DOHH2 (cell line): ENCODE measurements around the gene ATG9B.

Experiments used
- H3F3A ChIP-seq: fragments of 200-600 bp; sonication (generic), shearing (Covaris generic); 2 replicates; pipeline ENCODE4 v1.6.0; 2016; ENCODE audit warnings: antibody characterized with exemption, mild to moderate bottlenecking; ENCODE audit not compliant: control insufficient read depth, insufficient read depth
- H3K27ac ChIP-seq: fragments of 200-600 bp; sonication (generic); 2 replicates; pipeline ENCODE4 v1.5.1; 2014; ENCODE audit warnings: low read depth, mild to moderate bottlenecking, low read length, moderate library complexity
- H3K27me3 ChIP-seq: fragments of 200-600 bp; sonication (generic); 2 replicates; pipeline ENCODE4 v1.6.1; 2014; ENCODE audit warnings: mild to moderate bottlenecking, low read length, mixed read lengths; ENCODE audit not compliant: control insufficient read depth
- H3K36me3 ChIP-seq: fragments of 200-600 bp; sonication (generic); 2 replicates; pipeline ENCODE4 v1.6.1; 2014; ENCODE audit warnings: mild to moderate bottlenecking, low read length, moderate library complexity, mixed read lengths; ENCODE audit not compliant: control insufficient read depth
- H3K4me1 ChIP-seq: fragments of 200-600 bp; sonication (generic); 2 replicates; pipeline ENCODE4 v1.6.1; 2014; ENCODE audit warnings: mild to moderate bottlenecking, low read length, mixed read lengths; ENCODE audit not compliant: control insufficient read depth
- H3K4me2 ChIP-seq: fragments of 200-600 bp; sonication (generic); 2 replicates; pipeline ENCODE4 v1.6.0; 2014; ENCODE audit warnings: mild to moderate bottlenecking, low read length, moderate library complexity
- H3K4me3 ChIP-seq: fragments of 200-600 bp; sonication (generic); 2 replicates; pipeline ENCODE4 v1.5.1; 2014; ENCODE audit warnings: mild to moderate bottlenecking, low read length, mixed read lengths
- H3K79me2 ChIP-seq: fragments of 200-600 bp; sonication (generic); 2 replicates; pipeline ENCODE4 v1.6.1; 2014; ENCODE audit warnings: mild to moderate bottlenecking, low read length, mixed read lengths; ENCODE audit not compliant: control insufficient read depth
- H3K9me2 ChIP-seq: fragments of 200-600 bp; sonication (generic); replicated peaks from 2 replicates; pipeline ENCODE4 v1.6.1; 2014; ENCODE audit warnings: mild to moderate bottlenecking, low read length, mixed read lengths; ENCODE audit not compliant: control insufficient read depth
- H3K9me3 ChIP-seq: fragments of 200-600 bp; sonication (generic); 2 replicates; pipeline ENCODE4 v1.6.1; 2014; ENCODE audit warnings: antibody characterized with exemption, low read length, mixed read lengths; ENCODE audit not compliant: control insufficient read depth, insufficient read depth
- H4K20me1 ChIP-seq: fragments of 200-600 bp; sonication (generic); 2 replicates; pipeline ENCODE4 v1.6.0; 2014; ENCODE audit warnings: low read depth, mild to moderate bottlenecking, antibody characterized with exemption, low read length, moderate library complexity; ENCODE audit not compliant: control insufficient read depth, insufficient read depth
- EZH2phosphoT487 ChIP-seq: fragments of 200-600 bp; sonication (generic); IDR thresholded peaks from 2 replicates; pipeline ENCODE4 v1.6.1; 2017; ENCODE audit warnings: borderline replicate concordance, mild to moderate bottlenecking, antibody characterized with exemption, low read length, moderate library complexity, mixed read lengths
- TF ChIP-seq, protein P1 (sequence below): fragments of 200-600 bp; sonication (generic); IDR thresholded peaks from one replicate; pipeline ENCODE4 v1.5.1; 2014; ENCODE audit warnings: antibody characterized with exemption, mild to moderate bottlenecking, low read depth, low read length; ENCODE audit not compliant: poor library complexity, severe bottlenecking

The ATG9B gene

DNA sequence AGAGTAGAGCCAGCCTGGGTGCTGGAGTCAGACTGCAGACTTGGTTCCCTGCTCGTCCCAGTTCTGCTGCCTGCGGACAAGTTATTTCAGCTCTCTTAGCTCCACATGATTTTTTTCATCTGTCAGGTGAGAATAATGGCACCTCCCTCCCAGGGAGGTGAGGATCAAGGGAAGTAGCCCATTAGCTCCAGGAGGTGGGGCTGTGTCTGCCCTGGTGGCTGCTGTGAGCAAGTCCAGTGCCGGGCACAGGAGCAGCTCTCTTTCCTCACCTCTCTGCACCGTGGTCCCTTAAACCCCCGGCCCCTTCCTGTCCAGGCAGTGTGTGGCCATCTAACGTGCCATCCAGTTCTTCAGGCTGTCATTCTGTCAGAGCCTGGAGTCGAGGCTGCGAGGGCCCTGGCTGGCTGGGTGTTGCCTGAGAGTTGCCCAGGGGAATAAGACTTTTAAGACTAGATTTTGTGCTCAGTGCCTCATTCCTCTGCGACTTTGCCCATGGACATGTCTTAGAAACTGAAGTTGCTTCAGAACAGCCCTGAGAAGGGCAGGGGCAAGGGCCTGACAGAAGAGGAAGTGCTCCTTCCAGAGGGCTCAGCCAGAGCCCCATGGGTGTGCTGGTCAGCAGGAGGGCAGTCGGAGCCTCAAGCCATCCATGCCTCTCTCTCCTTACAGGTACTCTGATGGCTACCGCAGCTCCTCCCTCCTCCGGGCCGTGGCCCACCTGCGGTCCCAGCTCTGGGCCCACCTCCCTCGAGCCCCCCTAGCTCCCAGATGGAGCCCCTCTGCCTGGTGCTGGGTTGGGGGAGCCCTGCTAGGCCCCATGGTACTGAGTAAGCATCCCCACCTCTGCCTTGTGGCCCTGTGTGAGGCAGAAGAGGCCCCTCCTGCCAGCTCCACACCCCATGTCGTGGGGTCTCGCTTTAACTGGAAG, 8.9 kb upstream of the ATG9B start:
- Histone ChIP-seq H3K79me2 (peaks cover 18% of the 10 kb centered on the region), H3K4me3 (no peak overlapping the region), H3K4me2 (no peak overlapping the region), H3K9me2 (no peaks in the 10 kb centered on the region), H3K4me1 (peaks cover 12% of the 10 kb centered on the region), H3K9me3 (no peaks in the 10 kb centered on the region), H3K27me3 (no peaks in the 10 kb centered on the region), H3K36me3 (peaks cover 31% of the 10 kb centered on the region), H3K27ac (no peak overlapping the region), H3F3A (no peaks in the 10 kb centered on the region), H4K20me1 (no peaks in the 10 kb centered on the region)
- no peak for TF ChIP-seq EZH2phosphoT487
- TF ChIP-seq, protein P1, sequence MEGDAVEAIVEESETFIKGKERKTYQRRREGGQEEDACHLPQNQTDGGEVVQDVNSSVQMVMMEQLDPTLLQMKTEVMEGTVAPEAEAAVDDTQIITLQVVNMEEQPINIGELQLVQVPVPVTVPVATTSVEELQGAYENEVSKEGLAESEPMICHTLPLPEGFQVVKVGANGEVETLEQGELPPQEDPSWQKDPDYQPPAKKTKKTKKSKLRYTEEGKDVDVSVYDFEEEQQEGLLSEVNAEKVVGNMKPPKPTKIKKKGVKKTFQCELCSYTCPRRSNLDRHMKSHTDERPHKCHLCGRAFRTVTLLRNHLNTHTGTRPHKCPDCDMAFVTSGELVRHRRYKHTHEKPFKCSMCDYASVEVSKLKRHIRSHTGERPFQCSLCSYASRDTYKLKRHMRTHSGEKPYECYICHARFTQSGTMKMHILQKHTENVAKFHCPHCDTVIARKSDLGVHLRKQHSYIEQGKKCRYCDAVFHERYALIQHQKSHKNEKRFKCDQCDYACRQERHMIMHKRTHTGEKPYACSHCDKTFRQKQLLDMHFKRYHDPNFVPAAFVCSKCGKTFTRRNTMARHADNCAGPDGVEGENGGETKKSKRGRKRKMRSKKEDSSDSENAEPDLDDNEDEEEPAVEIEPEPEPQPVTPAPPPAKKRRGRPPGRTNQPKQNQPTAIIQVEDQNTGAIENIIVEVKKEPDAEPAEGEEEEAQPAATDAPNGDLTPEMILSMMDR: no peak

DNA sequence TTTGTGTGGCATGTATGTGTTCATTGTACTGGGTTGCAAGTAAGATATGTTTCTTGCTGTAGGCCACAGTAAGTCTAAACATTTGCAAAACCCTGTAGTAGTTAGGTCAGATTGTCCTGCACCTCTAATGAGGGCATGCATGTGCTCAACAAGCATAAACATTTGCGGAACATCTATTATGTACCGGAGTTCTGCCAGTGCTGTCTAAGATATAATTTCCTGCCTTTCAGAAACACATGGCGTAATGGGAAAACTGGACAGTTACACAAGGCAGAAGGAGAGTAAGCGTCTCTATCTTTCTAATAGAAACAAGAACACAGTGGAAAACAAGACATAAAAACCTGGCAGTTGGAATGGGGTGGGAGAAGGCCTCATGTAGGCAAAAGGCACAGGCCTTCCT, 6.7 kb upstream of the ATG9B start:
- H3F3A ChIP-seq: no peaks in the 10 kb centered on the region
- no peak overlapping the region for H3K4me2 ChIP-seq
- H3K9me2 ChIP-seq: no peaks in the 10 kb centered on the region
- H3K27ac ChIP-seq: no peak overlapping the region
- no peaks in the 10 kb centered on the region for H3K9me3 ChIP-seq
- no peak overlapping the region for H3K4me3 ChIP-seq
- H3K36me3 ChIP-seq: peaks cover 23% of the 10 kb centered on the region
- H3K27me3 ChIP-seq: no peaks in the 10 kb centered on the region
- H3K79me2 ChIP-seq: peaks cover 18% of the 10 kb centered on the region
- peaks cover 21% of the 10 kb centered on the region for H3K4me1 ChIP-seq
- H4K20me1 ChIP-seq: no peaks in the 10 kb centered on the region
- TF ChIP-seq, protein P1: no peak
- TF ChIP-seq EZH2phosphoT487: no peak

- peaks cover 18% of the 10 kb centered on the region for H3K79me2 ChIP-seq
- no peaks in the 10 kb centered on the region for H3K9me3 ChIP-seq
- H3K4me2 ChIP-seq: peak overlapping the region; percentile 84
- no peaks in the 10 kb centered on the region for H4K20me1 ChIP-seq
- no peak for TF ChIP-seq EZH2phosphoT487
- TF ChIP-seq, protein P1: no peak
- H3K9me2 ChIP-seq: no peaks in the 10 kb centered on the region
- peak overlapping the region; percentile 97 for H3K4me3 ChIP-seq
- no peaks in the 10 kb centered on the region for H3K27me3 ChIP-seq
- peaks cover 21% of the 10 kb centered on the region for H3K4me1 ChIP-seq
- no peaks in the 10 kb centered on the region for H3F3A ChIP-seq
- peaks cover 6% of the 10 kb centered on the region for H3K36me3 ChIP-seq
- peak overlapping the region; percentile 38 for H3K27ac ChIP-seq
Observed at GRCh38 chr7:151028948-151029501, 4.7 kb upstream of the ATG9B start.
